HL-60 (cell line): ENCODE measurements around the gene RETREG2.

Experiments used
- DNase-seq, 2 experiments: peaks; one replicate each; pipeline ENCODE4 v3.0.0-alpha.2; 2010 to 2020; ENCODE audit warnings: low read depth in 1 of 2, low spot score in 1 of 2
- H3K27ac ChIP-seq: fragments of 250-450 bp; sonication (Bioruptor Pico); replicated peaks from 2 replicates; pipeline ENCODE4 v1.5.1; 2020; ENCODE audit warnings: mild to moderate bottlenecking, moderate library complexity
- H3K27me3 ChIP-seq: fragments of 250-450 bp; sonication (Bioruptor Pico); 2 replicates; pipeline ENCODE4 v1.5.1; 2021; ENCODE audit warnings: mild to moderate bottlenecking, moderate library complexity; ENCODE audit not compliant: insufficient read depth, poor library complexity, severe bottlenecking
- H3K4me3 ChIP-seq: replicated peaks from 2 replicates; pipeline ENCODE4 v1.5.1; 2011; ENCODE audit warnings: mild to moderate bottlenecking, control low read depth, low read length; ENCODE audit not compliant: insufficient read depth
- CTCF ChIP-seq: IDR thresholded peaks from one replicate; pipeline ENCODE4 v1.5.1; 2011; ENCODE audit warnings: low read length, control low read depth, inconsistent platforms; ENCODE audit not compliant: insufficient read depth
- GABPA ChIP-seq: IDR thresholded peaks from 2 replicates; pipeline ENCODE4 v1.6.1; 2012; ENCODE audit warnings: low read depth
- POLR2AphosphoS5 ChIP-seq: IDR thresholded peaks from 2 replicates; pipeline ENCODE4 v1.6.1; 2012; ENCODE audit warnings: low read depth
- REST ChIP-seq: IDR thresholded peaks from 2 replicates; pipeline ENCODE4 v1.6.1; 2012; ENCODE audit warnings: low read depth; ENCODE audit not compliant: insufficient replicate concordance
- SPI1 ChIP-seq: IDR thresholded peaks from 2 replicates; pipeline ENCODE4 v1.6.1; 2012; ENCODE audit warnings: low read depth, mild to moderate bottlenecking, borderline replicate concordance

RETREG2 gene

GRCh38 chr2:219159771-219160185, 18.3 kb upstream of the RETREG2 start:
- Histone ChIP-seq H3K27ac (no peak overlapping the region), H3K27me3 (no peaks in the 10 kb centered on the region), H3K4me3 (peak overlapping the region; percentile 66)
- no peak for DNase-seq
- no peak for TF ChIP-seq REST
- no peak for TF ChIP-seq POLR2AphosphoS5
- no peak for TF ChIP-seq CTCF
- no peak for TF ChIP-seq GABPA
- TF ChIP-seq SPI1, result no peak

GRCh38 chr2:219160186-219161017, 17.7 kb upstream of the RETREG2 start, which contains the start of gene NHEJ1:
Gene NHEJ1 (minus strand): TSS chr2:219160815. CDS start chr2:219158362, 2,453 bp downstream.
- Histone ChIP-seq H3K4me3 (peak within 1 kb of the TSS; percentile 66), H3K27me3 (no peaks in the 10 kb centered on the region), H3K27ac (peak within 1 kb of the TSS; percentile 69)
- peak; percentile 78 to 93 for DNase-seq
- TF ChIP-seq POLR2AphosphoS5 (peak; percentile 58; the same call in 1 of the 2 replicates), SPI1 (peak; percentile 22; the same call in 1 of the 2 replicates), CTCF (peak; percentile 95), GABPA (no peak), REST (no peak)

- Histone ChIP-seq H3K27ac (no peak overlapping the region), H3K4me3 (peak overlapping the region; percentile 66), H3K27me3 (no peaks in the 10 kb centered on the region)
- no peak for DNase-seq
- TF ChIP-seq SPI1, result no peak
- no peak for TF ChIP-seq POLR2AphosphoS5
- no peak for TF ChIP-seq REST
- TF ChIP-seq CTCF, result no peak
- TF ChIP-seq GABPA, result no peak
These were observed 17.0 kb upstream of the RETREG2 start for GRCh38 chr2:219161097-219161496.
